Hepatocyte (in vitro differentiated cells): Measurements from ENCODE around the gene AGBL5.

Experiments
- CTCF ChIP-seq: fragments of 200-600 bp; sonication (generic); IDR thresholded peaks from 2 replicates; pipeline ENCODE4 v1.5.1; 2016; ENCODE audit warnings: antibody characterized with exemption, mild to moderate bottlenecking; ENCODE audit not compliant: poor library complexity
- EZH2 ChIP-seq: fragments of 200-600 bp; sonication (generic); IDR thresholded peaks from 2 replicates; pipeline ENCODE4 v1.6.1; 2016; ENCODE audit warnings: antibody characterized with exemption, mild to moderate bottlenecking, borderline replicate concordance
- EZH2phosphoT487 ChIP-seq: fragments of 200-600 bp; sonication (generic); IDR thresholded peaks from one replicate; pipeline ENCODE4 v1.6.1; 2018; ENCODE audit warnings: antibody characterized with exemption, mild to moderate bottlenecking, low read depth, moderate library complexity; ENCODE audit not compliant: unreplicated experiment, severe bottlenecking

GRCh38 chr2:27042159-27042661, 9.3 kb upstream of the AGBL5 start:
- TF ChIP-seq EZH2phosphoT487 (no peak), CTCF (no peak), EZH2 (no peak)
